ENCODE results near the gene GPR4.

- TF ChIP-seq POLR2A (IDR thresholded peaks at IDR 0.05) (no peak), CTCF (IDR thresholded peaks at IDR 0.05) (no peak)
Observed at GRCh38 chr19:45600340-45600885, 1.6 kb downstream of the GPR4 start.
